Heart left ventricle (tissue), 16 donors: ENCODE results near the gene ZNF292. TPM values are rescaled to one million over a fixed set of nuclear protein-coding genes. Genes with fewer than 3 reads are reported as not detected.

Source experiments
- ATAC-seq, 4 donors: fragments of 200-7000 bp; cut with Tn5 transposase; one replicate each; pipeline ENCODE4 v1.9.1; 2020 to 2022; ENCODE audit warnings: moderate library complexity in 4 of 4, mild to moderate bottlenecking in 3 of 4, moderate number of reproducible peaks in 1 of 4
- DNase-seq, 5 donors: peaks; one replicate each; pipeline ENCODE4 v3.0.0-alpha.2; 2020
- H3K27ac ChIP-seq, 12 donors: fragments of 200-600 bp; sonication (generic) in 4 of 12; one replicate each; pipeline versions ENCODE4 v1.5.0 to v1.8.0; 2016 to 2022; ENCODE audit warnings: mild to moderate bottlenecking in 2 of 12
- H3K27me3 ChIP-seq, 9 donors: fragments of 200-600 bp; sonication (generic) in 2 of 9; one replicate each; pipeline versions ENCODE4 v1.5.1 to v1.8.0; 2016 to 2022; ENCODE audit warnings: mild to moderate bottlenecking in 3 of 9
- H3K36me3 ChIP-seq, 9 donors: fragments of 200-600 bp; sonication (generic) in 2 of 9; one replicate each; pipeline versions ENCODE4 v1.5.0 to v1.8.0; 2018 to 2022; ENCODE audit warnings: mild to moderate bottlenecking in 2 of 9
- H3K4me1 ChIP-seq, 12 donors: fragments of 200-600 bp; sonication (generic) in 4 of 12; one replicate each; pipeline versions ENCODE4 v1.5.0 to v1.8.0; 2016 to 2022; ENCODE audit warnings: mild to moderate bottlenecking in 3 of 12
- H3K4me3 ChIP-seq, 12 donors: fragments of 200-600 bp; sonication (generic) in 4 of 12; one replicate each; pipeline versions ENCODE4 v1.5.0 to v1.8.0; 2017 to 2022; ENCODE audit warnings: mild to moderate bottlenecking in 9 of 12, moderate library complexity in 4 of 12
- H3K9me3 ChIP-seq, 12 donors: fragments of 200-600 bp; sonication (generic) in 4 of 12; one replicate each; pipeline versions ENCODE4 v1.5.0 to v1.8.0; 2016 to 2022; ENCODE audit warnings: mild to moderate bottlenecking in 1 of 12
- POLR2A ChIP-seq, 2 donors: fragments of 450-650 bp; IDR thresholded peaks; one replicate each; pipeline ENCODE4 v1.6.1; 2017; ENCODE audit warnings: antibody characterized with exemption in 2 of 2, mild to moderate bottlenecking in 2 of 2, moderate library complexity in 2 of 2
- WGBS, 4 donors: extraction: QIAGEN DNeasy Blood & Tissue Kit in 2 of 4; methylation state at CpG; one replicate each; pipeline versions ENCODE4 v1.1.5 to v1.1.7; 2013 to 2018; 5-methylcytosine and 5-hydroxymethylcytosine counted together
- intact Hi-C, 10 donors: fragments of 100-400 bp; cut with DNase I; formaldehyde crosslinking; loops; one replicate each; pipeline versions ENCODE4 v1.11.1 to v1.14.2; 2022
- polyA plus RNA-seq, 2 donors: library from polyadenylated mRNA; stranded (reverse); fragments of 200-250 nt; gene quantifications; one replicate each; pipeline ENCODE4 v1.2.3, GENCODE V29; 2013
- total RNA-seq, 9 donors: library from RNA; depleted of rRNA in 2 of 9; stranded (reverse); fragments of >200 nt in 2 of 9; fragmentation: NEBNext Ultra II Directional in 3 of 9; extraction: Animal tissue kit (Norgen Biotek cat#: 25700) in 3 of 9; gene quantifications; one replicate each; pipeline versions ENCODE4 v1.1.0 to v1.2.4, GENCODE V29; 2016 to 2023
- TF ChIP-seq, protein P1 (sequence below), 12 donors: fragments of 200-600 bp; sonication (generic) in 4 of 12; IDR thresholded peaks; one replicate each; pipeline versions ENCODE4 v1.5.0 to v1.8.0; 2018 to 2022; ENCODE audit warnings: antibody characterized with exemption in 12 of 12, mild to moderate bottlenecking in 5 of 12
- donor health status: ischemic (EF 13 %, LVEDD 7.1; RV severe dilation, severe dysfunction).
- donor health status: healthy with polysubstance abuse.
- donor health status: DM: no; HTN: yes; CAD: no.
- donor health status: DM: no; HTN: no; CAD: no.
- donor health status: ischemic (EF 25% LVEDD 6.9; RV normal size, moderate dysfunction).
- donor health status: ischemic (EF 25% LVEDD 5.7; RV mildly dilated, moderate dysfunction).
- donor health status: healthy.
- donor health status: DM: yes; HTN: yes; CAD: no.
- donor health status: ischemic (EF 35%, LVEDD 5.7; RV mildly dilated, moderate dysfunction).
- donor health status: nonischemic (EF 11% LVEDD 7.7; RV severe dilation, severe dysfunction).
- donor health status: DM: yes; HTN: yes; CAD: no.
- donor health status: PGD.
- donor health status: ischemic (EF 29% LVEDD 5.4; RV normal size, mild dysfunction).
- donor health status: nonischemic (EF 23%, LVEDD 6.1; RV moderate dilation, normal function).

Gene ZNF292
- total and polyA plus RNA-seq, 11 donors: 4.0 to 35.8 (median 27.4) TPM

DNA sequence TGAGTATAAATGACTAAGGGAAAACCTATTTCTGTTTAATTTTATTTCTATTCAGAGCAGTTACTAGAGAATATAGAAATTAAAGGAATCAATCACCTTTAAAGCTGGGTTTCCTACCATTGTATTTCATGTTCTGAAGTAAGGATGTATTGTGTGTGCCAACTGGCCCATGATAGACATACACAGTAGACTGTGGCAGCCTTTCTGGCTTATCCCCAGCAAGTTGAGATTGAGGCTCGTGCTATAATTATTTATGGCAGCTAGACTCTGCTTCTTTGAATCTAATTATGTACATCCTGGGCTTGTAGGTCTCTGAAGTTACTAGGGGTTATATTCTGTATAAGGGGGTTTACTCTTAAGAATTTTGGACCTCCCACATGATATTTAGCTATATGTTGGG, 44.4 kb downstream of the ZNF292 start:
- Histone ChIP-seq H3K36me3 (peaks cover 0 to 4% (median 0%) of the 10 kb centered on the region in 9 donors), H3K4me1 (peaks cover 0 to 45% (median 22%) of the 10 kb centered on the region in 12 donors)
- intact Hi-C loops: loop anchor here in 1 of 10 donors (5.0 kb wide), 1 partner anchor 37 kb away; no protein-coding TSS in a partner anchor

DNA sequence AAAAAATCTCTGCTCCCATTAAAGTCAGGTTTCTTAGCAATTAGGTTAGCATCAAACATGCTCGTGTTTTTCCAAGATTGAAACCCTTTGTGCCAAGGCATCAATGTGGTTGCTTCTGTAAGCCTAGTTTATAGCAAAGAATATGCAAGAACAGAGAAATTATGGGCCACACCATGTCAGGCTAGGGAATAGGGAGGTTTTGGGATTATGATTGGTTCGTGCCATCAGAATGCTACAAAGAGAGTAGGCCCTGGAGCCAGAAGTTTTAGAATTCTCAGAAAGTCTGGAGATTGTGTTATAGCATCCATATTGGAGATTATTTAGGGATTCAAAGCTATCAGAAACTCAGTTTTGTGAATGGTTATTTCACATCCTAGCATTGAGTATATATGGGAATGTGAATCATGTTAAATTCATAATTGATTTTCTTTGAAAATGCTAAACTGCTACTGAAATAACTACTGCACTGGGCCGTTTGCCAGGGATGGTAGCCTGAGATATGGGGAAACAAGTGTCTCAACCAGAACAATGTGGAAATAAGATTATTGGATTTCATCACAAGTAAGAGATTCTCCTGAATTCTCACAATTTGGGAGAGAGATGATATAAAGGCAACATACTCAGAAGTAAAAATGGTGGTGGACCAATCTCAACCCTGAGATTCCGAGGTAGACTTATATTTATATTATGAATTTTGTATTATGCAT, 45.3 kb downstream of the ZNF292 start:
- DNase-seq (no peak), ATAC-seq (no peak)
- no peak for TF ChIP-seq POLR2A (IDR thresholded peaks at IDR 0.05)
- TF ChIP-seq, protein P1, sequence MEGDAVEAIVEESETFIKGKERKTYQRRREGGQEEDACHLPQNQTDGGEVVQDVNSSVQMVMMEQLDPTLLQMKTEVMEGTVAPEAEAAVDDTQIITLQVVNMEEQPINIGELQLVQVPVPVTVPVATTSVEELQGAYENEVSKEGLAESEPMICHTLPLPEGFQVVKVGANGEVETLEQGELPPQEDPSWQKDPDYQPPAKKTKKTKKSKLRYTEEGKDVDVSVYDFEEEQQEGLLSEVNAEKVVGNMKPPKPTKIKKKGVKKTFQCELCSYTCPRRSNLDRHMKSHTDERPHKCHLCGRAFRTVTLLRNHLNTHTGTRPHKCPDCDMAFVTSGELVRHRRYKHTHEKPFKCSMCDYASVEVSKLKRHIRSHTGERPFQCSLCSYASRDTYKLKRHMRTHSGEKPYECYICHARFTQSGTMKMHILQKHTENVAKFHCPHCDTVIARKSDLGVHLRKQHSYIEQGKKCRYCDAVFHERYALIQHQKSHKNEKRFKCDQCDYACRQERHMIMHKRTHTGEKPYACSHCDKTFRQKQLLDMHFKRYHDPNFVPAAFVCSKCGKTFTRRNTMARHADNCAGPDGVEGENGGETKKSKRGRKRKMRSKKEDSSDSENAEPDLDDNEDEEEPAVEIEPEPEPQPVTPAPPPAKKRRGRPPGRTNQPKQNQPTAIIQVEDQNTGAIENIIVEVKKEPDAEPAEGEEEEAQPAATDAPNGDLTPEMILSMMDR (IDR thresholded peaks at IDR 0.05): no peak
- no peak overlapping the region for H3K4me3 ChIP-seq
- intact Hi-C loops: no loop called here
- no peaks in the 10 kb centered on the region for H3K27me3 ChIP-seq
- no peaks in the 10 kb centered on the region for H3K9me3 ChIP-seq
- peaks cover 0 to 4% (median 0%) of the 10 kb centered on the region in 9 donors for H3K36me3 ChIP-seq
- WGBS, 4 donors: 79 to 82% (median 81%) methylated on average over 4 of the region's 4 CpGs
- peaks cover 0 to 46% (median 22%) of the 10 kb centered on the region in 12 donors for H3K4me1 ChIP-seq
- peak overlapping the region in 5 of 12 donors; percentile 17 to 43 (median 34) for H3K27ac ChIP-seq

More for the DNA sequence above, 44.4 kb downstream of the ZNF292 start:
- 21 to 44% (median 35%) methylated on average over 1 of the region's 1 CpG for WGBS, 4 donors
- Histone ChIP-seq H3K9me3 (no peaks in the 10 kb centered on the region), H3K4me3 (no peak overlapping the region), H3K27me3 (no peaks in the 10 kb centered on the region), H3K27ac (peak overlapping the region in 5 of 12 donors; percentile 7 to 43 (median 34))
- TF ChIP-seq, protein P1 (IDR thresholded peaks at IDR 0.05): no peak
- DNase-seq (peak in 3 of 5 donors; percentile 24 to 44 (median 25)), ATAC-seq (peak; percentile 75 to 92 (median 87))

DNA sequence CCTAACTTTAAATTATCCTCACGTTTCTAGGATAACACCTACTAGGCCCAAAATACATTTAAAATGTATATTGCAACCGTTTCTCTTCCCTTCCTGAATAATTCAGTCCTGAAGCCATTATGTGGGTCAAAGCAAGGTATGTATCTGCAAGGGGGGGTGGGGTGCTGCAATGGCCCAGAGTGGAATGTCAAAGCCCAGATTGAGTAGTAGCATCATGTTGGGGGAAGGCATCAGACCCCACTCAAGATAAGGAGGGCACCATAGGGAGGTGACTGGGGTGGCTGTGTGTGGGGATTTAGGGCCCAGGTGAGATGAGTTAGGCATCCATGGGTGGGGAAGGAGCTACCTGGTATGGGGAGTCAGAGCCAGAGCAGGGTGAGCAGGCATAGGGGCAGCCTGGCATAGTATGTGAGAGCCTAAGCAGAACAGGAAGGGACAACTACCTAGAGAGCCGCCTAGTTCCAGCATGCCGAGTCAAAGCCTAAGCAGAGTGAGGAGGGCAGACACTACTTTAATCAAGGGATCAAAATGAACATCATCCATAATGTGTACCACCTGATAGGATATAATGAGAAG, 48.2 kb downstream of the ZNF292 start:
- intact Hi-C loops: no loop called here
- WGBS, 4 donors: 78 to 85% (median 83%) methylated on average over 4 of the region's 4 CpGs
- Histone ChIP-seq H3K9me3 (no peaks in the 10 kb centered on the region), H3K4me1 (peaks cover 0 to 49% (median 32%) of the 10 kb centered on the region in 12 donors), H3K4me3 (no peak overlapping the region), H3K27ac (no peak overlapping the region), H3K36me3 (peaks cover 0 to 4% (median 0%) of the 10 kb centered on the region in 9 donors), H3K27me3 (no peaks in the 10 kb centered on the region)
- TF ChIP-seq, protein P1 (IDR thresholded peaks at IDR 0.05): no peak
- no peak for TF ChIP-seq POLR2A (IDR thresholded peaks at IDR 0.05)
- DNase-seq (no peak), ATAC-seq (peak in 2 of 4 donors; percentile 19 to 54)

DNA sequence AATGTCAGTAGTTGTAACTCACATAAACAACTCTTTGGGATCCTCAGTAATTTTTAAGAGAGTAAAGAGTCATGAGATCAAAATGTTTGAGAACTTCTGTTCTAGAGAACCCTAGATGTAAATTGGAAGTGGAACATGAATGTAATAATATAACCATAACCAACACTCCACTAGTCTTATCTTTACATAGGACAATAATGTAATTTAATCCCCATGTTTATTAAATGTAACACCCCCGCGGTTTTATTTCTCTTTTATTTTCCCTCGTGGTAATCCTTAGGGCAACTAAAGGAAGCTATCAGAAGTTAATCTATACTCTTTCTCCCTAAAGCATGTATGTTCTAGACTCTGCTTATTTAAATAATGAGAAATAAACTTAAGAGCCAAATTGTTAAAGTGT, 54.4 kb downstream of the ZNF292 start:
- H3K27ac ChIP-seq: no peak overlapping the region
- peaks cover 0 to 44% (median 23%) of the 10 kb centered on the region in 12 donors for H3K4me1 ChIP-seq
- ATAC-seq: no peak
- no peak overlapping the region for H3K4me3 ChIP-seq
- no peak for DNase-seq
- H3K27me3 ChIP-seq: no peaks in the 10 kb centered on the region
- no peaks in the 10 kb centered on the region for H3K9me3 ChIP-seq
- peaks cover 0 to 3% (median 0%) of the 10 kb centered on the region in 9 donors for H3K36me3 ChIP-seq
- TF ChIP-seq POLR2A (IDR thresholded peaks at IDR 0.05): no peak
- TF ChIP-seq, protein P1 (IDR thresholded peaks at IDR 0.05): no peak
- 71 to 84% (median 75%) methylated on average over 3 of the region's 3 CpGs for WGBS, 4 donors
- intact Hi-C loops: no loop called here
